OCI-LY7 (cell line): Measurements from ENCODE around the gene TOP2A. TPM values are rescaled to one million over a fixed set of nuclear protein-coding genes. Genes with fewer than 3 reads are reported as not detected.

Experiments used
- BruUV-seq: library from RNA; stranded (reverse); fragments of 400-500 nt; replicated peaks from 2 replicates; lab custom pipeline; 2021; lab: Mats Ljungman, UMichigan
- CTCF ChIA-PET: fragments of 300-600 bp; sonication (Branson Sonifier 250); formaldehyde crosslinking; loops from one replicate; lab custom pipeline; 2022; ENCODE audit warnings: antibody characterized with exemption; ENCODE audit not compliant: unreplicated experiment; lab: Charles Lee
- POLR2A ChIA-PET: fragments of 300-600 bp; sonication (Branson Sonifier 250); formaldehyde crosslinking; loops from one replicate; lab custom pipeline; 2022; ENCODE audit warnings: antibody characterized with exemption; lab: Charles Lee
- DNase-seq: peaks from one replicate; pipeline ENCODE4 v3.0.0-alpha.2; 2015; ENCODE audit warnings: low spot score
- H2AFZ ChIP-seq: fragments of 200-600 bp; sonication (generic), shearing (Covaris generic); 2 replicates; pipeline ENCODE4 v1.6.1; 2014; ENCODE audit warnings: mild to moderate bottlenecking, antibody characterized with exemption, low read length, moderate library complexity
- H3K27ac ChIP-seq: fragments of 200-600 bp; sonication (generic); 2 replicates; pipeline ENCODE4 v1.5.1; 2014; ENCODE audit warnings: mixed run types, low read depth, mild to moderate bottlenecking, moderate library complexity, low read length, inconsistent platforms; ENCODE audit not compliant: poor library complexity, severe bottlenecking
- H3K36me3 ChIP-seq: fragments of 200-600 bp; sonication (generic); 2 replicates; pipeline ENCODE4 v1.6.1; 2014; ENCODE audit warnings: mild to moderate bottlenecking, antibody characterized with exemption, low read length, moderate library complexity, mixed read lengths; ENCODE audit not compliant: insufficient read depth
- H3K4me1 ChIP-seq: fragments of 200-600 bp; sonication (generic); 2 replicates; pipeline ENCODE4 v1.5.1; 2014; ENCODE audit warnings: mild to moderate bottlenecking, low read length; ENCODE audit not compliant: insufficient read depth, poor library complexity, severe bottlenecking
- H3K4me2 ChIP-seq: fragments of 200-600 bp; sonication (generic); 2 replicates; pipeline ENCODE4 v1.6.1; 2014; ENCODE audit warnings: mild to moderate bottlenecking, low read length
- H3K4me3 ChIP-seq: fragments of 200-600 bp; sonication (generic); 2 replicates; pipeline ENCODE4 v1.5.1; 2014; ENCODE audit warnings: mild to moderate bottlenecking, low read depth, low read length; ENCODE audit not compliant: poor library complexity, severe bottlenecking
- H3K79me2 ChIP-seq: fragments of 200-600 bp; sonication (generic); 2 replicates; pipeline ENCODE4 v1.6.1; 2016; ENCODE audit warnings: low read depth, mild to moderate bottlenecking, low read length, moderate library complexity, mixed read lengths; ENCODE audit not compliant: insufficient read depth
- H3K9me2 ChIP-seq: fragments of 200-600 bp; sonication (generic); 2 replicates; pipeline ENCODE4 v1.6.1; 2016; ENCODE audit warnings: mild to moderate bottlenecking, low read length, mixed read lengths; ENCODE audit not compliant: insufficient read depth
- H3K9me3 ChIP-seq: fragments of 200-600 bp; sonication (generic); 2 replicates; pipeline ENCODE4 v1.6.1; 2014; ENCODE audit warnings: mild to moderate bottlenecking, mixed run types, low read length, mixed read lengths
- H4K20me1 ChIP-seq: fragments of 200-600 bp; sonication (generic); 2 replicates; pipeline ENCODE4 v1.6.1; 2014; ENCODE audit warnings: mild to moderate bottlenecking, antibody characterized with exemption, low read length, moderate library complexity, mixed read lengths; ENCODE audit not compliant: insufficient read depth
- EZH2phosphoT487 ChIP-seq: fragments of 200-600 bp; sonication (generic); IDR thresholded peaks from 2 replicates; pipeline ENCODE4 v1.6.1; 2018; ENCODE audit warnings: low read depth, borderline replicate concordance, mild to moderate bottlenecking, mixed run types, antibody characterized with exemption, low read length, moderate library complexity, mixed read lengths
- intact Hi-C: fragments of 100-400 bp; cut with micrococcal nuclease; formaldehyde crosslinking; loops from one replicate; pipeline ENCODE4 v1.10.0; 2022; ENCODE audit not compliant: unreplicated experiment
- total RNA-seq, 2 experiments: library from RNA; depleted of rRNA in 1 of 2; stranded (reverse); fragments of >200 nt in 1 of 2; shearing (Covaris generic) in 1 of 2; gene quantifications; 2 replicates each; pipeline ENCODE4 v1.2.3, GENCODE V29; 2014 to 2022
- TF ChIP-seq, protein P1 (sequence below): fragments of 200-600 bp; sonication (generic); conservative IDR thresholded peaks from 2 replicates; pipeline ENCODE4 v1.5.1; 2014; ENCODE audit warnings: mild to moderate bottlenecking, antibody characterized with exemption, low read length, moderate library complexity, mixed read lengths

Gene TOP2A
- total RNA-seq, 2 experiments from 2014 or later, result 293 to 340 TPM

- H2AFZ ChIP-seq, result no peak overlapping the region
- H3K79me2 ChIP-seq, result no peaks in the 10 kb centered on the region
- H3K27ac ChIP-seq, result no peak overlapping the region
- no peak for DNase-seq
- no TSS peak for BruUV-seq
- no peaks in the 10 kb centered on the region for H3K9me2 ChIP-seq
- no peaks in the 10 kb centered on the region for H3K9me3 ChIP-seq
- H3K4me2 ChIP-seq, result no peak overlapping the region; the same call in 1 of the 2 replicates
- no peaks in the 10 kb centered on the region for H4K20me1 ChIP-seq
- CTCF ChIA-PET, result no interaction called here
- no peak overlapping the region for H3K4me3 ChIP-seq
- TF ChIP-seq, protein P1, sequence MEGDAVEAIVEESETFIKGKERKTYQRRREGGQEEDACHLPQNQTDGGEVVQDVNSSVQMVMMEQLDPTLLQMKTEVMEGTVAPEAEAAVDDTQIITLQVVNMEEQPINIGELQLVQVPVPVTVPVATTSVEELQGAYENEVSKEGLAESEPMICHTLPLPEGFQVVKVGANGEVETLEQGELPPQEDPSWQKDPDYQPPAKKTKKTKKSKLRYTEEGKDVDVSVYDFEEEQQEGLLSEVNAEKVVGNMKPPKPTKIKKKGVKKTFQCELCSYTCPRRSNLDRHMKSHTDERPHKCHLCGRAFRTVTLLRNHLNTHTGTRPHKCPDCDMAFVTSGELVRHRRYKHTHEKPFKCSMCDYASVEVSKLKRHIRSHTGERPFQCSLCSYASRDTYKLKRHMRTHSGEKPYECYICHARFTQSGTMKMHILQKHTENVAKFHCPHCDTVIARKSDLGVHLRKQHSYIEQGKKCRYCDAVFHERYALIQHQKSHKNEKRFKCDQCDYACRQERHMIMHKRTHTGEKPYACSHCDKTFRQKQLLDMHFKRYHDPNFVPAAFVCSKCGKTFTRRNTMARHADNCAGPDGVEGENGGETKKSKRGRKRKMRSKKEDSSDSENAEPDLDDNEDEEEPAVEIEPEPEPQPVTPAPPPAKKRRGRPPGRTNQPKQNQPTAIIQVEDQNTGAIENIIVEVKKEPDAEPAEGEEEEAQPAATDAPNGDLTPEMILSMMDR, result no peak
- no peak for TF ChIP-seq EZH2phosphoT487
- intact Hi-C loops, result loop anchor here (5.0 kb wide), 1 partner anchor 87 kb away; no protein-coding TSS in a partner anchor
- POLR2A ChIA-PET, result no interaction called here
- H3K4me1 ChIP-seq, result no peaks in the 10 kb centered on the region
- H3K36me3 ChIP-seq, result no peaks in the 10 kb centered on the region
These were observed 26.5 kb upstream of the TOP2A start for GRCh38 chr17:40443988-40444899.

- Histone ChIP-seq H3K36me3 (no peaks in the 10 kb centered on the region), H4K20me1 (no peaks in the 10 kb centered on the region), H2AFZ (no peak within 1 kb of the TSS), H3K27ac (no peak within 1 kb of the TSS), H3K9me3 (no peaks in the 10 kb centered on the region), H3K4me1 (no peaks in the 10 kb centered on the region), H3K4me2 (no peak within 1 kb of the TSS; the same call in 1 of the 2 replicates), H3K79me2 (no peaks in the 10 kb centered on the region), H3K9me2 (no peaks in the 10 kb centered on the region), H3K4me3 (no peak within 1 kb of the TSS)
- POLR2A ChIA-PET, result no interaction called here
- CTCF ChIA-PET, result no interaction called here
- TF ChIP-seq, protein P1, result peak; percentile 41; the same call in 1 of the 2 replicates
- no peak for TF ChIP-seq EZH2phosphoT487
- DNase-seq, result peak; percentile 20
- no TSS peak for BruUV-seq
- intact Hi-C loops, result loop anchor here (5.0 kb wide), 1 partner anchor 86 kb away; no protein-coding TSS in a partner anchor
These were observed 25.7 kb upstream of the TOP2A start, which contains the start of gene IGFBP4 for GRCh38 chr17:40443196-40443987. IGFBP4 (plus strand) TSS chr17:40443450; CDS start chr17:40443736, 286 bp downstream.
